SKM-1 treated with dmso at 0.1 percent for 144 hours (cell line): ENCODE data around the gene PLEKHG2.
"Not testable (repeated sequence)": the region's sequence is repeated elsewhere in the genome, so short reads cannot be mapped to it uniquely, and the experiment has no call there.

Experiments
- DNase-seq: peaks from one replicate; lab custom pipeline; 2025; ENCODE audit not compliant: unreplicated experiment; lab: John Stamatoyannopoulos, UW

The PLEKHG2 gene

GRCh38 chr19:39412100-39412866 lies at the start of gene PLEKHG2:
Gene PLEKHG2, plus strand, starts transcription at chr19:39412669. Its CDS starts 1,418 bp downstream, at chr19:39414087.
- DNase-seq: peak; percentile 97

GRCh38 chr19:39362682-39363657 lies 49.5 kb upstream of the PLEKHG2 start:
- DNase-seq: no peak

- DNase-seq: no peak
Observed at GRCh38 chr19:39363901-39364457, 48.5 kb upstream of the PLEKHG2 start.

GRCh38 chr19:39365531-39365930 lies 46.9 kb upstream of the PLEKHG2 start:
- no peak for DNase-seq

GRCh38 chr19:39369200-39369599 lies 43.3 kb upstream of the PLEKHG2 start:
- DNase-seq: no peak

- DNase-seq: no peak
Observed at GRCh38 chr19:39370735-39371134, 41.7 kb upstream of the PLEKHG2 start.

GRCh38 chr19:39372047-39372802 lies 40.2 kb upstream of the PLEKHG2 start:
- DNase-seq: no peak

GRCh38 chr19:39372941-39373340 lies 39.5 kb upstream of the PLEKHG2 start:
- no peak for DNase-seq

GRCh38 chr19:39375929-39376328 lies 36.5 kb upstream of the PLEKHG2 start:
- no peak for DNase-seq

GRCh38 chr19:39377373-39378362 lies 34.8 kb upstream of the PLEKHG2 start:
- no peak for DNase-seq

- DNase-seq: not testable (repeated sequence)
Observed at GRCh38 chr19:39379366-39379765, 33.1 kb upstream of the PLEKHG2 start.

GRCh38 chr19:39379865-39380396 lies 32.5 kb upstream of the PLEKHG2 start:
- no peak for DNase-seq

GRCh38 chr19:39380521-39381502 lies 31.7 kb upstream of the PLEKHG2 start:
- no peak for DNase-seq

GRCh38 chr19:39381910-39382611 lies 30.4 kb upstream of the PLEKHG2 start:
- no peak for DNase-seq

- no peak for DNase-seq
Observed at GRCh38 chr19:39382991-39383828, 29.3 kb upstream of the PLEKHG2 start.

- DNase-seq: no peak
Observed at GRCh38 chr19:39384839-39385568, 27.5 kb upstream of the PLEKHG2 start.
